NCI-H187 treated with DMSO at 0.1 percent for 48 hours (cell line): ENCODE measurements around the gene SEPTIN10.
"Not testable (repeated sequence)": the region's sequence is repeated elsewhere in the genome, so short reads cannot be mapped to it uniquely, and the experiment has no call there.

ENCODE experiments used
- DNase-seq: peaks from one replicate; lab custom pipeline; 2025; lab: John Stamatoyannopoulos, UW

SEPTIN10 gene

GRCh38 chr2:109633284-109633961 lies 19.7 kb upstream of the SEPTIN10 start:
- no peak for DNase-seq

GRCh38 chr2:109632158-109632789 lies 18.5 kb upstream of the SEPTIN10 start:
- no peak for DNase-seq

GRCh38 chr2:109631741-109632140 lies 18.0 kb upstream of the SEPTIN10 start:
- no peak for DNase-seq

- no peak for DNase-seq
Observed at GRCh38 chr2:109630441-109631430, 17.0 kb upstream of the SEPTIN10 start.

GRCh38 chr2:109629867-109630266 lies 16.1 kb upstream of the SEPTIN10 start:
- DNase-seq = no peak

GRCh38 chr2:109628321-109628720 lies 14.6 kb upstream of the SEPTIN10 start:
- DNase-seq = not testable (repeated sequence)

- DNase-seq = no peak
Observed at GRCh38 chr2:109624339-109624738, 10.6 kb upstream of the SEPTIN10 start.

GRCh38 chr2:109623923-109624322 lies 10.2 kb upstream of the SEPTIN10 start:
- no peak for DNase-seq

GRCh38 chr2:109623297-109623696 lies 9.5 kb upstream of the SEPTIN10 start:
- no peak for DNase-seq

GRCh38 chr2:109619032-109619615 lies 5.4 kb upstream of the SEPTIN10 start:
- DNase-seq = no peak

- no peak for DNase-seq
Observed at GRCh38 chr2:109616184-109616583, 2.4 kb upstream of the SEPTIN10 start.

- DNase-seq = no peak
Observed at GRCh38 chr2:109615637-109616144, 1.9 kb upstream of the SEPTIN10 start.

GRCh38 chr2:109614715-109615636 lies 1.2 kb upstream of the SEPTIN10 start:
- no peak for DNase-seq

- no peak for DNase-seq
Observed at GRCh38 chr2:109613081-109613921, 465 bp downstream of the SEPTIN10 start.

GRCh38 chr2:109611467-109612095 lies 2.2 kb downstream of the SEPTIN10 start:
- no peak for DNase-seq

GRCh38 chr2:109609352-109610024 lies 4.3 kb downstream of the SEPTIN10 start:
- no peak for DNase-seq

GRCh38 chr2:109607766-109608165 lies 6.0 kb downstream of the SEPTIN10 start:
- no peak for DNase-seq

GRCh38 chr2:109604597-109604996 lies 9.2 kb downstream of the SEPTIN10 start:
- DNase-seq = no peak

- no peak for DNase-seq
Observed at GRCh38 chr2:109602617-109603188, 11.1 kb downstream of the SEPTIN10 start.
